ENCODE results near the gene HTT.

DNA sequence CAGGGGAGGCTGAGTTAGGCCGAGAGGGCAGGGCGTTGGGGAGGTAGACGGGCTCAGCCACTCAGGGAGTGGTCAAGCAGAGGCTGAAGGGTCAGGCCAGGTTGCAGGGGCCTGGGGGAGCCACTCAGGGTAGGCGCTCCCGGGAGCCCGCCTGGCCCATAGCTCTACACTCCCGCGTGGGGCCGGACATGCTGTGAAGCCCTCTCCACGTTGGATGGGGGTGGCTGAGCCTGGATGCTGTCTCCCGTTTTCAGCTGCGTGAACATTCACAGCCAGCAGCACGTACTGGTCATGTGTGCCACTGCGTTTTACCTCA is 160.5 kb downstream of the HTT start:
- TF ChIP-seq EP300 (IDR thresholded peaks at IDR 0.05): no peak
- TF ChIP-seq, protein P1, sequence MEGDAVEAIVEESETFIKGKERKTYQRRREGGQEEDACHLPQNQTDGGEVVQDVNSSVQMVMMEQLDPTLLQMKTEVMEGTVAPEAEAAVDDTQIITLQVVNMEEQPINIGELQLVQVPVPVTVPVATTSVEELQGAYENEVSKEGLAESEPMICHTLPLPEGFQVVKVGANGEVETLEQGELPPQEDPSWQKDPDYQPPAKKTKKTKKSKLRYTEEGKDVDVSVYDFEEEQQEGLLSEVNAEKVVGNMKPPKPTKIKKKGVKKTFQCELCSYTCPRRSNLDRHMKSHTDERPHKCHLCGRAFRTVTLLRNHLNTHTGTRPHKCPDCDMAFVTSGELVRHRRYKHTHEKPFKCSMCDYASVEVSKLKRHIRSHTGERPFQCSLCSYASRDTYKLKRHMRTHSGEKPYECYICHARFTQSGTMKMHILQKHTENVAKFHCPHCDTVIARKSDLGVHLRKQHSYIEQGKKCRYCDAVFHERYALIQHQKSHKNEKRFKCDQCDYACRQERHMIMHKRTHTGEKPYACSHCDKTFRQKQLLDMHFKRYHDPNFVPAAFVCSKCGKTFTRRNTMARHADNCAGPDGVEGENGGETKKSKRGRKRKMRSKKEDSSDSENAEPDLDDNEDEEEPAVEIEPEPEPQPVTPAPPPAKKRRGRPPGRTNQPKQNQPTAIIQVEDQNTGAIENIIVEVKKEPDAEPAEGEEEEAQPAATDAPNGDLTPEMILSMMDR (IDR thresholded peaks at IDR 0.05): no peak
- TF ChIP-seq POLR2A (IDR thresholded peaks at IDR 0.05): no peak
- TF ChIP-seq POLR2AphosphoS5 (IDR thresholded peaks at IDR 0.05): no peak

Measured in upper lobe of left lung (tissue), 4 donors.